SK-N-SH treated with all-trans-retinoic acid at 6 μM for 48 hours (cell line): ENCODE results near the gene MUSK.

ENCODE experiments used
- ARNTL ChIP-seq: fragments of 450-650 bp; formaldehyde crosslinking; IDR thresholded peaks from 2 replicates; pipeline ENCODE4 v1.5.0; 2020; ENCODE audit warnings: low read depth, mild to moderate bottlenecking, moderate library complexity, borderline replicate concordance
- CREB5 ChIP-seq: fragments of 250-450 bp; sonication (Bioruptor Pico); IDR thresholded peaks from 2 replicates; pipeline ENCODE4 v1.5.1; 2020; ENCODE audit warnings: low read depth, mild to moderate bottlenecking, moderate library complexity
- CSDC2 ChIP-seq: fragments of 250-450 bp; sonication (Bioruptor Pico); IDR thresholded peaks from 2 replicates; pipeline ENCODE4 v1.5.0; 2020; ENCODE audit warnings: mild to moderate bottlenecking, moderate library complexity
- OSR1 ChIP-seq: fragments of 250-450 bp; sonication (Bioruptor Pico); IDR thresholded peaks from 2 replicates; pipeline ENCODE4 v1.8.0; 2022; ENCODE audit warnings: moderate library complexity, mild to moderate bottlenecking, inconsistent platforms
- ZFP3 ChIP-seq: fragments of 250-450 bp; sonication (Bioruptor Pico); IDR thresholded peaks from 2 replicates; pipeline ENCODE4 v1.5.0; 2020; ENCODE audit warnings: mild to moderate bottlenecking, moderate library complexity

- TF ChIP-seq OSR1 (CRISPR knock-in tag), result no peak
- no peak for TF ChIP-seq CREB5
- no peak for TF ChIP-seq ARNTL (CRISPR knock-in tag)
- TF ChIP-seq ZFP3 (CRISPR knock-in tag), result no peak
- TF ChIP-seq CSDC2 (CRISPR knock-in tag), result no peak
Measured at GRCh38 chr9:110809038-110809595, 140.5 kb downstream of the MUSK start.
